ENCODE results near the gene ABCC9.
"Not testable (repeated sequence)": the region's sequence is repeated elsewhere in the genome, so short reads cannot be mapped to it uniquely, and the experiment has no call there.

Gene ABCC9

DNA sequence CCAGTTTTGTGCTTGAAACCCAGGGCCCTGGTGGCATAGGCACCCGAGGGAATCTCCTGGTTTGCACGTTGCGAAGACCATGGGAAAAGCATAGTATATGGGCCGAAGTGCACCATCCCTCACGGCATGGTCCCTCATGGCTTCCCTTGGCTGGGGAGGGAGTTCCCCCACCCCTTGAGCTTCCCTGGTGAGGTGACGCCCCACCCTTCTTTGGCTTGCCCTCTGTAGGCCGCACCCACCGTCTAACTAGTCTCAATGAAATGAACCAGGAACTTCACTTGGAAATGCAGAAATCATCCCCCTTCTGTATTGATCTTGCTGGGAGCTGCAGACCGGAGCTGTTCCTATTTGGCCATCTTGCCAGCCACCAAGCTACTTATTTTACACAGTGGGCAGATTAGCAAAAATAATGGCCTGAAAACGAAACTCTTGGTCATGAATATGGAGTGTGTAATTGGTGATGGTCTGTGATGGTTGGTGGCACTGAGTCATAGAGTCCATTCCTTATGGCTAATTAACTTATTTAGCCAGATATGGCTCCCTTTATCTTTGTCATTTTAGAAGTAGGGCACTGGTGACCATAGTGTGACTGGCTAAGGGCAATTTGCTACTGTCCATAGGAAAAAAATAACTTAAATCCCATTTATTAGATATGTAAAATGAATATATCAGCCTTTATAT is 145.4 kb downstream of the ABCC9 start:
- Histone ChIP-seq H3K4me3 (ENCODE audit: low read depth in 1 of 2, low read length in 1 of 2) (no peak overlapping the region), H3K27ac (no peak overlapping the region), H3K36me3 (no peaks in the 10 kb centered on the region), H3K27me3 (no peaks in the 10 kb centered on the region), H3K9me3 (no peaks in the 10 kb centered on the region), H3K4me1 (ENCODE audit: control insufficient read depth in 1 of 2, insufficient read depth in 1 of 2, low read depth in 1 of 2, low read length in 1 of 2) (no peaks in the 10 kb centered on the region)
- TF ChIP-seq, protein P1, sequence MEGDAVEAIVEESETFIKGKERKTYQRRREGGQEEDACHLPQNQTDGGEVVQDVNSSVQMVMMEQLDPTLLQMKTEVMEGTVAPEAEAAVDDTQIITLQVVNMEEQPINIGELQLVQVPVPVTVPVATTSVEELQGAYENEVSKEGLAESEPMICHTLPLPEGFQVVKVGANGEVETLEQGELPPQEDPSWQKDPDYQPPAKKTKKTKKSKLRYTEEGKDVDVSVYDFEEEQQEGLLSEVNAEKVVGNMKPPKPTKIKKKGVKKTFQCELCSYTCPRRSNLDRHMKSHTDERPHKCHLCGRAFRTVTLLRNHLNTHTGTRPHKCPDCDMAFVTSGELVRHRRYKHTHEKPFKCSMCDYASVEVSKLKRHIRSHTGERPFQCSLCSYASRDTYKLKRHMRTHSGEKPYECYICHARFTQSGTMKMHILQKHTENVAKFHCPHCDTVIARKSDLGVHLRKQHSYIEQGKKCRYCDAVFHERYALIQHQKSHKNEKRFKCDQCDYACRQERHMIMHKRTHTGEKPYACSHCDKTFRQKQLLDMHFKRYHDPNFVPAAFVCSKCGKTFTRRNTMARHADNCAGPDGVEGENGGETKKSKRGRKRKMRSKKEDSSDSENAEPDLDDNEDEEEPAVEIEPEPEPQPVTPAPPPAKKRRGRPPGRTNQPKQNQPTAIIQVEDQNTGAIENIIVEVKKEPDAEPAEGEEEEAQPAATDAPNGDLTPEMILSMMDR (IDR thresholded peaks at IDR 0.05), result no peak

DNA sequence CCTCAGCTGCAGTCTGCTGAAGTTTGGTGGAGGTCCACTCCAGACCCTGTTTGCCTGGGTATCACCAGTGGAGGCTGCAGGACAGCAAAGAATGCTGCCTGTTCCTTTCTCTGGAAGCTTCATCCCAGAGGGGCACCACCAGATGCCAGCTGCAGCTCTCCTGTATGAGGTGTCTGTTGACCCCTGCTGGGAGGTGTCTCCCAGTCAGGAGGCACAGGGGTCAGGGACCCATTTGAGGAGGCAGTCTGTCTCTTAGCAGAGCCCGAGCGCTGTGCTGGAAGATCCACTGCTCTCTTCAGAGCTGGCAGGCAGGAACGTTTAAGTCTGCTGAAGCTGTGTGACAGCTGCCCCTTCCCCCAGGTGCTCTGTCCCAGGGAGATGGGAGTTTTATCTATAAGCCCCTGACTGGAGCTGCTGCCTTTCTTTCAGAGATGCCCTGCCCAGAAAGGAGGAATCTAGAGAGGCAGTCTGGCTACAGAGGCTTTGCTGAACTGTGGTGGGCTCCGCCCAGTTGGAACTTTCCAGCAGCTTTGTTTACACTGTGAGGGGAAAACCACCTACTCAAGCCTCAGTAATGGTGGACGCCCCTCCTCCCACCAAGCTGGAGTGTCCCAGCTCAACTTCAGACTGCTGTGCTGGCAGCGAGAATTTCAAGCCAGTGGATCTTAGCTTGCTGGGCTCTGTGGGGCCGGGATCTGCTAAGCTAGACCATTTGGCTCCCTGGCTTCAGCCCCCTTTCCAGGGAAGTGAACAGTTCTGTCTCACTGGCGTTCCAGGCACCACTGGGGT is 146.2 kb downstream of the ABCC9 start:
- not testable (repeated sequence) for H3K36me3 ChIP-seq; H3K4me3 ChIP-seq (ENCODE audit: low read depth in 1 of 2, low read length in 1 of 2); H3K27ac ChIP-seq; H3K27me3 ChIP-seq; H3K4me1 ChIP-seq (ENCODE audit: control insufficient read depth in 1 of 2, insufficient read depth in 1 of 2, low read depth in 1 of 2, low read length in 1 of 2); H3K9me3 ChIP-seq

- H3K27ac ChIP-seq; H3K27me3 ChIP-seq; H3K4me3 ChIP-seq (ENCODE audit: low read depth in 1 of 2, low read length in 1 of 2); H3K4me1 ChIP-seq (ENCODE audit: control insufficient read depth in 1 of 2, insufficient read depth in 1 of 2, low read depth in 1 of 2, low read length in 1 of 2); H3K36me3 ChIP-seq; H3K9me3 ChIP-seq: not testable (repeated sequence)
Measured at GRCh38 chr12:21789687-21790086, 151.5 kb downstream of the ABCC9 start.

- Histone ChIP-seq H3K4me3 (ENCODE audit: low read depth in 1 of 2, low read length in 1 of 2) (no peak overlapping the region), H3K27ac (no peak overlapping the region), H3K27me3 (no peaks in the 10 kb centered on the region), H3K36me3 (no peaks in the 10 kb centered on the region), H3K4me1 (ENCODE audit: control insufficient read depth in 1 of 2, insufficient read depth in 1 of 2, low read depth in 1 of 2, low read length in 1 of 2) (no peaks in the 10 kb centered on the region), H3K9me3 (no peaks in the 10 kb centered on the region)
- TF ChIP-seq, protein P1 (IDR thresholded peaks at IDR 0.05), result no peak
Measured at GRCh38 chr12:21788089-21788983, 152.9 kb downstream of the ABCC9 start.

GRCh38 chr12:21786041-21786531 is 155.1 kb downstream of the ABCC9 start:
- no peak overlapping the region for H3K4me3 ChIP-seq (ENCODE audit: low read depth in 1 of 2, low read length in 1 of 2)

GRCh38 chr12:21782723-21783122 is 158.5 kb downstream of the ABCC9 start:
- H3K4me1 ChIP-seq (ENCODE audit: control insufficient read depth in 1 of 2, insufficient read depth in 1 of 2, low read depth in 1 of 2, low read length in 1 of 2); H3K4me3 ChIP-seq (ENCODE audit: low read depth in 1 of 2, low read length in 1 of 2); H3K9me3 ChIP-seq; H3K27me3 ChIP-seq; H3K27ac ChIP-seq; H3K36me3 ChIP-seq: not testable (repeated sequence)

More at GRCh38 chr12:21786041-21786531, 155.1 kb downstream of the ABCC9 start:
- Histone ChIP-seq H3K27ac (no peak overlapping the region), H3K27me3 (no peaks in the 10 kb centered on the region), H3K4me1 (ENCODE audit: control insufficient read depth in 1 of 2, insufficient read depth in 1 of 2, low read depth in 1 of 2, low read length in 1 of 2) (no peaks in the 10 kb centered on the region), H3K9me3 (no peaks in the 10 kb centered on the region), H3K36me3 (no peaks in the 10 kb centered on the region)
- TF ChIP-seq, protein P1 (IDR thresholded peaks at IDR 0.05), result no peak

Data from neutrophil (primary cell).